Glutamatergic neuron (in vitro differentiated cells): Measurements from ENCODE around the gene TTC13. TPM values are rescaled to one million over a fixed set of nuclear protein-coding genes. Genes with fewer than 3 reads are reported as not detected.

ENCODE experiments used
- DNase-seq: peaks from one replicate; pipeline ENCODE4 v3.0.0; 2022
- H3K27ac Mint-ChIP-seq: one replicate; pipeline ENCODE4 v1.8.0; 2020; ENCODE audit warnings: mild to moderate bottlenecking, mixed read lengths, inconsistent platforms; ENCODE audit not compliant: unreplicated experiment
- H3K27me3 Mint-ChIP-seq: one replicate; pipeline ENCODE4 v1.8.0; 2020; ENCODE audit warnings: mild to moderate bottlenecking, moderate library complexity, mixed read lengths, inconsistent platforms; ENCODE audit not compliant: unreplicated experiment
- H3K36me3 Mint-ChIP-seq: one replicate; pipeline ENCODE4 v1.8.0; 2020; ENCODE audit warnings: mild to moderate bottlenecking, mixed read lengths, inconsistent platforms; ENCODE audit not compliant: unreplicated experiment
- H3K4me1 Mint-ChIP-seq: one replicate; pipeline ENCODE4 v1.8.0; 2020; ENCODE audit warnings: mild to moderate bottlenecking, low read depth, mixed read lengths, inconsistent platforms; ENCODE audit not compliant: unreplicated experiment
- H3K4me3 Mint-ChIP-seq: one replicate; pipeline ENCODE4 v1.8.0; 2020; ENCODE audit warnings: mild to moderate bottlenecking, mixed read lengths, inconsistent platforms; ENCODE audit not compliant: unreplicated experiment
- H3K9me3 Mint-ChIP-seq: one replicate; pipeline ENCODE4 v1.8.0; 2020; ENCODE audit warnings: mild to moderate bottlenecking, moderate library complexity, mixed read lengths, inconsistent platforms; ENCODE audit not compliant: unreplicated experiment
- total RNA-seq: library from RNA; stranded (reverse); fragmentation: NEBNext Ultra II Directional; extraction: Animal tissue kit (Norgen Biotek cat#: 25700); gene quantifications from one replicate; pipeline ENCODE4 v1.2.1, GENCODE V29; 2021; ENCODE audit not compliant: unreplicated experiment
- TF ChIP-seq, protein P1 (sequence below): fragments of 200-600 bp; sonication (generic); IDR thresholded peaks from one replicate; pipeline ENCODE4 v1.5.0; 2021; ENCODE audit not compliant: partially characterized antibody, unreplicated experiment

The TTC13 gene
- total RNA-seq, 1 donor from 2014 or later, result 25.1 TPM

DNA sequence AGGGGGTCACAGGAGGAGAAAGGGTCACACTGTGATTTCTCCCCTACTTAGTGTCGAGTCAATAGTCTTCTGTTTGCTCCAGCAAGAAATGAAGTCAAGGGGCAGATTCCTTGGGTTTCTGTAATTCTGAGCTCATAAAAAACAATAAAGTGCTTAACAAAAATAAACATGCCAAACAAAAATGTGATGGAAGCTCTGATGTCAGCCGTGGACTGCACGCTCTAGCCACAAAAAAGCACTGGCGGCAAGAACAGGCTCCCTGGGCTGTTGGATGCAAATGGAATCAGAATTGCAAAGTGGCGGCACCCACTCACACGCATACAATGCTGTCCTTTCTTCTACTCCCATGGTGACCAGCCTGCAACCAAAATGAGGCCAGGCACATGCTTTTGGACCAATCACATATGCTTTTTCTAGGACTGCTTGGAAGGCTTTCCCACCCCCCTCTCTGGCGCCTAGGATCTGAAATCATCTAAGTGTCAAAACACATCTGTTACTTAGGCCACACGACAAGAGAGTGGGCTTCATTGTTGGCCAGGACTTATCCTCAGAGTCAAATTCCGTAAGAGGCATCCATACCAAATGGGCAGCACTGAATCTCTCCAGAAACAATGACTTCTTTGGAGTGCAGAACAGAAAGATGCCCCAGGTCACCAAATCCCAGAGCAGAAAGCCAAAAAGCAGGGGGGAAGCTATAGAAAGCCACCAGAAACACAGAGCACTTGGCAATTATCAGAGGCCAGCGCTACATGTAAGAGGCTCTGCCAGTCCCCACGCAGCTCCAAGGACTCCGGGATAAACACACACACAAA is 119.5 kb downstream of the TTC13 start:
- no peak for DNase-seq
- Mint-ChIP-seq H3K36me3 (peaks cover 13% of the 10 kb centered on the region), H3K4me1 (peaks cover 14% of the 10 kb centered on the region), H3K9me3 (peaks cover 2% of the 10 kb centered on the region), H3K4me3 (no peak overlapping the region), H3K27me3 (peaks cover 3% of the 10 kb centered on the region), H3K27ac (no peak overlapping the region)
- TF ChIP-seq, protein P1, sequence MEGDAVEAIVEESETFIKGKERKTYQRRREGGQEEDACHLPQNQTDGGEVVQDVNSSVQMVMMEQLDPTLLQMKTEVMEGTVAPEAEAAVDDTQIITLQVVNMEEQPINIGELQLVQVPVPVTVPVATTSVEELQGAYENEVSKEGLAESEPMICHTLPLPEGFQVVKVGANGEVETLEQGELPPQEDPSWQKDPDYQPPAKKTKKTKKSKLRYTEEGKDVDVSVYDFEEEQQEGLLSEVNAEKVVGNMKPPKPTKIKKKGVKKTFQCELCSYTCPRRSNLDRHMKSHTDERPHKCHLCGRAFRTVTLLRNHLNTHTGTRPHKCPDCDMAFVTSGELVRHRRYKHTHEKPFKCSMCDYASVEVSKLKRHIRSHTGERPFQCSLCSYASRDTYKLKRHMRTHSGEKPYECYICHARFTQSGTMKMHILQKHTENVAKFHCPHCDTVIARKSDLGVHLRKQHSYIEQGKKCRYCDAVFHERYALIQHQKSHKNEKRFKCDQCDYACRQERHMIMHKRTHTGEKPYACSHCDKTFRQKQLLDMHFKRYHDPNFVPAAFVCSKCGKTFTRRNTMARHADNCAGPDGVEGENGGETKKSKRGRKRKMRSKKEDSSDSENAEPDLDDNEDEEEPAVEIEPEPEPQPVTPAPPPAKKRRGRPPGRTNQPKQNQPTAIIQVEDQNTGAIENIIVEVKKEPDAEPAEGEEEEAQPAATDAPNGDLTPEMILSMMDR, result no peak

DNA sequence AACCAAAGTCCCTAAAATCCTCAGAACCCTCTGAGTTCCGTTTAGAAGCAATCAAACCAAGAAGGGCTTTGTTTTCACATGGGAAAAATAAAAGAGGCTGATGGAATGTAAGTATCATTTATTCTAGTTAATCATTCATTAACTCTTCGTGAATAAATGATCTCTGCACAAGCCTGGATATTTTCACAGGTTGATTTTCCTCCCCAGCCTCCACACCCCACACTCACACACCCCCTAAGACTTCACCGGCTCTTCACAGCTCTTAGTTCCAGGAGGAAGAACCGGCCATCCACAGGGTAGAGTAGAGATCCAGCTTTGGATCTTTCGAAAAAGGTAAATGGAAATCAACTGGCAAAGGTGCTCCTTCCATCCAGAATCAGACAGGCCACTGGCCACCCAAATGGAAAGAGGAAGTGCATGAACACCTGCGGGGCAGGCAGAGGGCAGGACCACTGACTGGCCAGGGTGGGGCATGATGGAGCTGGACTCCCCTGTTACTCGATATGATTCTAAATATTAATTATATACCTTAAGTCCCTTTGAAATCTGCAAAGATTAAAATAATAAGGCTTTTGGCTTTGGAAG is 120.3 kb downstream of the TTC13 start:
- Mint-ChIP-seq H3K27ac (no peak overlapping the region), H3K4me1 (peaks cover 10% of the 10 kb centered on the region), H3K36me3 (peaks cover 16% of the 10 kb centered on the region), H3K27me3 (peaks cover 5% of the 10 kb centered on the region), H3K9me3 (peaks cover 4% of the 10 kb centered on the region), H3K4me3 (no peak overlapping the region)
- DNase-seq, result no peak
- TF ChIP-seq, protein P1, result no peak

DNA sequence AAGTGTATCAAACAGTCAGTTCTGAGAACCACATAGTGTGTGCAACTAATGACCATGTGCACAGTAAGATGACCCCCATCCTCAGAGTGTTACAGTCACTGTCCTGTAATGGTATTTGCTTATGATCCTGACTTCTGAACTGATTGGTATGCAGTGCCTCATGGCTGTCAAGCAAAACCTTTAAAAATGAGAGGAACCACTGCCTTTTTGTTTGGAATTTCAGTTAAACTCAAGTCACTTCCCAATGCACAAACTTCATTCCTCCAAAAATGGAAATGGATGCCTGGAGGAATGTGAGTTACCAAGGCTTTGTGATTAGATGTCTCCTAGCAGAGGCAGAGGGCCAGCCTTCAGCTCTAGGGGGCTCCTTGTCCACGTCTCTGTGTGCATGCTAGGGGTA is 120.8 kb downstream of the TTC13 start:
- H3K36me3 Mint-ChIP-seq, result peaks cover 21% of the 10 kb centered on the region
- peaks cover 6% of the 10 kb centered on the region for H3K4me1 Mint-ChIP-seq
- peaks cover 6% of the 10 kb centered on the region for H3K27me3 Mint-ChIP-seq
- no peak overlapping the region for H3K27ac Mint-ChIP-seq
- H3K4me3 Mint-ChIP-seq, result no peak overlapping the region
- peaks cover 4% of the 10 kb centered on the region for H3K9me3 Mint-ChIP-seq
- TF ChIP-seq, protein P1, result no peak
- DNase-seq, result no peak

DNA sequence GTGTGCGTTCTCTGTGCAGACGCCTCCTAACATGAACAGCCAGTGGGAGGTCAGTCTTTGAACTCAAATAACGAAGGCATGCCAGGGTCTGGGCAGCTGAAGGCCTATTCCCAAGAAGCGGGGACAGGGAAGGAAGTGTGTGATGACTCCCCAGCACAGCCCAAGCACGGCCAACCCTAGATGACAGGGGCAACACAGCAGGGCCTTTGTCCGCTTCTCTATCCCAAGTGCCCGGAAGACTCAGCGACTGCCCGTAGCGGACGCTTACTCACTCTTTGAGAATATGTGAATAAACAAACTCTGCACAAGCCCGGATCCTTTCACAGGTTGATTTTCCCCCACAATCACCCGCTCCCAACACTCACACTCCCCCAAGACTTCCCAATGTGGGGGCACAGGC is 121.6 kb downstream of the TTC13 start:
- DNase-seq, result no peak
- H3K9me3 Mint-ChIP-seq, result peaks cover 6% of the 10 kb centered on the region
- peaks cover 27% of the 10 kb centered on the region for H3K36me3 Mint-ChIP-seq
- no peak overlapping the region for H3K27ac Mint-ChIP-seq
- TF ChIP-seq, protein P1, result no peak
- H3K4me1 Mint-ChIP-seq, result peaks cover 6% of the 10 kb centered on the region
- H3K27me3 Mint-ChIP-seq, result peaks cover 6% of the 10 kb centered on the region
- no peak overlapping the region for H3K4me3 Mint-ChIP-seq

Other genes with a start within 250 kb of the TTC13 start
- gene CAPN9, start 231.5 kb downstream of the TTC13 start, total RNA-seq, result not detected
- 27.3 TPM for gene C1orf198, start 110.3 kb downstream of the TTC13 start, total RNA-seq
- 18.3 TPM for gene ARV1, start 233 bp upstream of the TTC13 start, total RNA-seq
- 6.4 TPM for gene FAM89A, start 61.4 kb upstream of the TTC13 start, total RNA-seq
- 3.9 TPM for gene TRIM67, start 183.2 kb upstream of the TTC13 start, total RNA-seq